Measurements from ENCODE around the gene ZCWPW2.

Gene ZCWPW2

GRCh38 chr3:28376424-28376823, 27.9 kb downstream of the ZCWPW2 start:
- no peak for DNase-seq (ENCODE audit: low spot score)

GRCh38 chr3:28386049-28386448, 37.5 kb downstream of the ZCWPW2 start:
- no peak for DNase-seq (ENCODE audit: low spot score)

- DNase-seq (ENCODE audit: low spot score) = no peak
These were observed 40.5 kb downstream of the ZCWPW2 start for GRCh38 chr3:28388978-28389377.

- no peak for DNase-seq (ENCODE audit: low spot score)
These were observed 50.7 kb downstream of the ZCWPW2 start for GRCh38 chr3:28399206-28399605.

DNA sequence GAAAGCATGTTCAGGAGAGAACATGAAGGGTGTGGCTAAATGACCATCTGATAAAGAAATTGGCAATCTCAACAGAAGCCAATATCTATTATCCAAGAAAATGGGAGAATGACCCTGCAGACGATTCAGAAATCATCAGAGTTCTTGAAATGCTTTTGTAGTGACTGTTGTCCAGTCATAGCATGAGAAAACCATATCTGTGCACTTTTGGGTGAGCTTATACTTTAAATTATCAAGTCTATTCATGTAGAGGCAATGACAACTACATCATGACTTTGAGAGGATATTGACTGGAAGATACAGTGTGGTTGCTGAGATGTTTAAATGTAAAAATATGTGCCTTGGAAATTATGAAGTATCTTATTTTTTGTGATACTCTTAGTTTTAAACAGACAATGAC, 57.7 kb downstream of the ZCWPW2 start:
- DNase-seq (ENCODE audit: low spot score) = no peak

DNA sequence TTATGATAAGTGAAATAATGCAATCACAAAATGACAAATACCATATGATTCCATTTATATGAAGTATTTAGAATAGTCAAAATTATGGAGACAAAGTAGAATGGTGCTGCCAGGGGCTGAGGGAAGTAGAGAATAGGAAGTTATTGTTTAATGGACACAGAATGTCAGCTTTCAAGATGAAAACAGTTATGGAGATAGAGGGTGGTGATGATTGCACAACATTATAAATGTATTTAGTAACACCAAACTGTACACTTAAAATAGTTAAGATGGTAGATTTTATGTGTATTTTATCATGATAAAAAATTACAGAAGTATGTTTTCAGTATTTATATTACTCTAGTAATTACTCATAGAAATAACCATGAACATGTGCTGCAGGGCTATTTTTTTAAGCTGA, 100.9 kb downstream of the ZCWPW2 start:
- no peak for DNase-seq (ENCODE audit: low spot score)

- DNase-seq (ENCODE audit: low spot score) = no peak
These were observed 114.3 kb downstream of the ZCWPW2 start for GRCh38 chr3:28462866-28463265.

GRCh38 chr3:28467414-28467813, 118.9 kb downstream of the ZCWPW2 start:
- no peak for DNase-seq (ENCODE audit: low spot score)

DNA sequence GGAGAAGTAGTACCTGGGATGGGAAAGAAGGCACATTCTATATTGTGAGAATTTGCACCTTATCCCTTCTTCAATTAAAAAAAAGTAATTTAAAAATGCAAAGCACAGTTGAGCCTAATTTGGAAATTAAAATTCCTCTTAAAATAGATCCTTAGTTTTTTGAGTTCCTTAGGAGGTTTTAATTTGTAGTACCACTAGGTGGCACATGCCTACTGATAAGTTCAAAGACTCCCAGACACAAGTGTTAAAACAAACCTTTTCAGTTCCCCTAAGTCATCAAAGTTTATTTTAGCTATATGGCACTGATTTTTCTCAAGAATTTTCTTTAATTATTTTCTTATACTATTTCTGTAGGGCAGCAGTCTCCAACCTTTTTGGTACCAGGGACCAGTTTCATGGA, 127.7 kb downstream of the ZCWPW2 start:
- peak; percentile 17 for DNase-seq (ENCODE audit: low spot score)

- DNase-seq (ENCODE audit: low spot score) = no peak
These were observed 128.2 kb downstream of the ZCWPW2 start for GRCh38 chr3:28476764-28477163.

- no peak for DNase-seq (ENCODE audit: low spot score)
These were observed 136.6 kb downstream of the ZCWPW2 start for GRCh38 chr3:28485164-28485563.

GRCh38 chr3:28495301-28495700, 146.8 kb downstream of the ZCWPW2 start:
- no peak for DNase-seq (ENCODE audit: low spot score)

DNA sequence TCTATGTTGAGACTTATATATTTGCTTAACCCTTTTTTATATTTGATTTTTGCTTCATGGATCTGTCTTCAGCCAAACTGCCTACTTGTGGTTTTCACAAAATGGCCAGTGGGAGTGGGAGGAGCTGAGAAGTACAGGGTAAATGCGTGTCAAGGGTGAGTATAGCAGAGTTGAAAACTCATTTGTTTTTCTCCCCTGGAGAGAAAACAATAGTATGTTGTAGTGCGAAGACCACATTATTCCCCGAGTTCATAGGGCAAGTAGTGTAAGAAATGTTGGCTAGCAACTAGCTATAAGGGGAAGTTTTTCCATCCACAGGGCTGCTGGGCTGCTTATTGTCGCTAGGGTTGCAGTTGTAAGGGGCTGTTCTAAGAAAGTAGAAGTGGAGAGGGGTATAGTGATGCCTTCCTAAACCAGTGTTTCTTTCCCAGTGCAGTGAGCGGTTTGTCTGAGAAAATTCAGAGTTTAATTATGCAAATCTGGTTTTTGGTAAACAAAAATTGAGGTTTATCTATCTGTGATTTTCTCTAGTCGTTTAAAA, 153.9 kb downstream of the ZCWPW2 start:
- DNase-seq (ENCODE audit: low spot score) = no peak

- DNase-seq (ENCODE audit: low spot score) = no peak
These were observed 156.5 kb downstream of the ZCWPW2 start for GRCh38 chr3:28504976-28505375.

DNA sequence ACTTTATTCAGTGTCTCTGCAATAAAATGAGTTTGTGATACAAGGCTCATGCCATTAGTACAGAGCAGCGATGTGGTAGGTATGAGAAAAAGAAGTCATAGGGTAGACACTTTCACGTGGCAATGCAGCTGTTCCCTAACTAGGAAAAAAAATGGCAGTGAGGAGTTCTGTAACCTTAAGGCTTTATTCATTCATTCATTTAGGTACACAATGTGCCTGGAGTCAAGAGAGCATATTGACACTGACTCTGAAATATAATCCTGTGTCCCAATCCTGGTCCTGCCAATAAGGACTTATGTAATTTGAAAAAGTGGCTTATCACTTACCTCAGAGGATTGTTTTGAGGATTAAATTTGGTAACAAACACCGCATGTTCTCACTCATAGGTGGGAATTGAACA, 173.1 kb downstream of the ZCWPW2 start:
- DNase-seq (ENCODE audit: low spot score) = no peak

- DNase-seq (ENCODE audit: low spot score) = no peak
These were observed 193.8 kb downstream of the ZCWPW2 start for GRCh38 chr3:28542351-28542750.

DNA sequence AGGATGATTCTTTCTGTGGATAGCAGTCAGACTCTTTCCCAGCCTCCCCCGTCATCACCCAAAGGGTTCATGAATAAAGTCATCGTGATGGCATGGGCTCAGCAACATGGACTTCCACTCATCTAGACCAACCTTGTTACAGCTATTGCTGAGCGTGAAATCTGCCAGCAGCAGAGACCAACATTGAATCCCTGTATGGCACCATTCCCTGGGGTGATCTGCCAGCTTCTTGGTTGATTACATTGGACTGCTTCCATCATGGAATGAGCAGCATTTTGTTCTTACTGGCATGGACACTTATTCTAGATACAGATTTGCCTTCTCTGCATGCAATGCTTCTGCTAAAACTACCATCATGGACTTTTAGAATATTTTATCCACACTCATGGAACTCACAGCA, 195.7 kb downstream of the ZCWPW2 start:
- DNase-seq (ENCODE audit: low spot score) = no peak

- DNase-seq (ENCODE audit: low spot score) = no peak
These were observed 196.3 kb downstream of the ZCWPW2 start for GRCh38 chr3:28544831-28545230.

DNA sequence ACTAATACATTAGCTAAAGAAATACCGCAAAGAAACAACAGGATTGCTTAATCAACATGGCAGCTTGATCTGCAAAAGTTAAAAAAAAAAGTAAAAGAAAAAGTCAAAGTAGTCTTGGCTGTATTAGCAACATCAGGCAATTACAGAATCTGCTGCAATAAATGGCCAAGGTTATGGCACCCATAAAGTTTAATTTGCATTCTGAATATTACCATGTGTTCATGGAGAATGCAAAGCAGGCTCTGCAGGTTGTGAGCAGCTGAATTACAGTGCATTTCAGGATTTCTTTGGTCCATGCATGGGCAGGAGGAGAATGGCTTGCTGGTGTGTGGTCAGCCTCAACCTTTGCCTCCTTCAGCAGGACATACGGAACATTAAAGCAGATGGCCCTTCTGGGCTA, 199.2 kb downstream of the ZCWPW2 start:
- DNase-seq (ENCODE audit: low spot score) = no peak

- DNase-seq (ENCODE audit: low spot score) = no peak
These were observed 204.7 kb downstream of the ZCWPW2 start for GRCh38 chr3:28553175-28553574.

GRCh38 chr3:28556195-28556594, 207.7 kb downstream of the ZCWPW2 start:
- DNase-seq (ENCODE audit: low spot score) = no peak

GRCh38 chr3:28564211-28564610, 215.7 kb downstream of the ZCWPW2 start:
- no peak for DNase-seq (ENCODE audit: low spot score)

DNA sequence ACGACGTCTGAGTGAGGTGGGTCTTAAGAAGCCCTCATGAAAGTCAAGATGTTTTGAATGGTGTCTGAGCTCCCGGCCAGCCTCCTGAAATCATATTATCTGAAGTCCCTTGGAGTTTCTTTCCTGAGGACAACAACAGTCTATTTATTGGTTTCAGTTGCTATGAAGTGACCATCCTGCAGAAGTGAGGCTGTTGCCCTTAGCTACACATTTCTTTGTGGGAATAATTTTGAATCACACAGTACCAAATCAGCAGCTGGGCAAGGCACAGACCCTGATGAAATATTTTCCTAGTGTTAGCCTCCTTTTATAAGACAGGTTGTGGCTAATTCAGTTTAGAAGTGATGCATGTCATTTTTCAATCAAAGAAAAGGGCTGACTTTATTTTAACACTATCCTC, 220.8 kb downstream of the ZCWPW2 start:
- DNase-seq (ENCODE audit: low spot score) = no peak

DNA sequence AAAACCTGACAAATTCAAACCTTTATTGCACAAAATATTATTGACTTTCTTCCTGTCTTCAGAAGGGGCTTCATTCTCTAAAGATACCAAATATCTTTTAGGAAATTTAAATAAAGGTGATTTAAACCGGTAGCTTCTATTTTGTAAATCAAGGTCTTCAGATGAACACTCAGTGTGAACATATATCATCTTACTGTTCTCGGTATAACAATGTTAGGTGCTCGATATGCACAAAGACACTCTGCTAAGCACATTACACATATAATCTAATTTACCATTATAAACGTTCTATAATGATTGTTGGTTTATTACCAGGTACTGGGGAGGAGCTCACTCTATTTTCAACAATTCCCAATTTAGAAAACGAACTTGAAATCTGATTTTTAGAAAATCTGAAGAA, 225.5 kb downstream of the ZCWPW2 start:
- DNase-seq (ENCODE audit: low spot score) = no peak
